ENCODE measurements around the gene GBX2. TPM values are rescaled to one million over a fixed set of nuclear protein-coding genes. Genes with fewer than 3 reads are reported as not detected.

Gene GBX2
- total and polyA plus RNA-seq, 2 of the 8 experiments (the other 6 are each of a cell fraction or from before 2014, with no cell fraction given), result 0.38 to 0.89 TPM

DNA sequence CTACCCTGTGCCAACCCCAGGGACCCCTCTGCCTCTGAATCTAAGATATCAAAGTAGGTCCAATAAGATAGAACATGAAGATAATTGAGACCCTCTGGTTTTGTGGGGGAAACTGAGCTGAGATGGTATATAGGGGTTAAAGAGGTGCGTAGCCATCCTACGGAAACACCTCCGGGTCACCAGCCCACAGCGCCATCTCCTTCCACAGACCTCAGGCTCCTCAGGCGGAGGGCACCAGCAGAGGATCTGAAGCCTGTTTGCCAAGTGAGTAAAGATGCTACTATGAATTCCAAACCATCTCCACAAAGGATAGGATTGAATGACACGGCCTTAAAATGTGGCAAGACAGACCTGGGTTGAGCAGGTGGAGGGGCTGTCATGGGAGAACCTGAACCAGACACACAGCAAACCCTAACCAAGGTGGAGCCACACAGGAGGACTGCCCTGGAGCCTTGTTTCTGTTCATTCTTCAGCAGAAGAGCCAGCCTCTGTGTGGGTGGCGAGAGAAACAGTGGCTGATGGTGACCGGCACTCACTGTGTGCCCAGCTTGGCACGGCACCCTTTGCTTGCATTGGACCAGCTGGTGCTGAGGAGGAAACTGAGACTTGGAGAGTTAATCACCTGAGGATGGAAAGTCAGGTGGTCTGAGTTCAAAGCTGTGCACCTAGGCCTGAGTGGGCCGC, 10.2 kb downstream of the GBX2 start (continued):
- no peak for TF ChIP-seq KDM1A (IDR thresholded peaks at IDR 0.05; ENCODE audit: borderline replicate concordance, low read length)
- TF ChIP-seq TEAD4 (IDR thresholded peaks at IDR 0.05; ENCODE audit: low read depth, low read length), result no peak
- TF ChIP-seq TAF1 (IDR thresholded peaks at IDR 0.05; ENCODE audit: low read depth, low read length), result no peak
- no peak; the same call in 1 of the 2 replicates for TF ChIP-seq SUZ12 (IDR thresholded peaks at IDR 0.05; ENCODE audit: low read length)
- TF ChIP-seq SIRT6 (IDR thresholded peaks at IDR 0.05; ENCODE audit: low read length), result no peak
- no peak for TF ChIP-seq NANOG (IDR thresholded peaks at IDR 0.05; ENCODE audit: insufficient read depth, low read depth, low read length, poor library complexity, severe bottlenecking)
- TF ChIP-seq, protein P1, sequence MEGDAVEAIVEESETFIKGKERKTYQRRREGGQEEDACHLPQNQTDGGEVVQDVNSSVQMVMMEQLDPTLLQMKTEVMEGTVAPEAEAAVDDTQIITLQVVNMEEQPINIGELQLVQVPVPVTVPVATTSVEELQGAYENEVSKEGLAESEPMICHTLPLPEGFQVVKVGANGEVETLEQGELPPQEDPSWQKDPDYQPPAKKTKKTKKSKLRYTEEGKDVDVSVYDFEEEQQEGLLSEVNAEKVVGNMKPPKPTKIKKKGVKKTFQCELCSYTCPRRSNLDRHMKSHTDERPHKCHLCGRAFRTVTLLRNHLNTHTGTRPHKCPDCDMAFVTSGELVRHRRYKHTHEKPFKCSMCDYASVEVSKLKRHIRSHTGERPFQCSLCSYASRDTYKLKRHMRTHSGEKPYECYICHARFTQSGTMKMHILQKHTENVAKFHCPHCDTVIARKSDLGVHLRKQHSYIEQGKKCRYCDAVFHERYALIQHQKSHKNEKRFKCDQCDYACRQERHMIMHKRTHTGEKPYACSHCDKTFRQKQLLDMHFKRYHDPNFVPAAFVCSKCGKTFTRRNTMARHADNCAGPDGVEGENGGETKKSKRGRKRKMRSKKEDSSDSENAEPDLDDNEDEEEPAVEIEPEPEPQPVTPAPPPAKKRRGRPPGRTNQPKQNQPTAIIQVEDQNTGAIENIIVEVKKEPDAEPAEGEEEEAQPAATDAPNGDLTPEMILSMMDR (IDR thresholded peaks at IDR 0.05; ENCODE audit: control extremely low read depth in 1 of 3, insufficient read depth in 1 of 3, low read depth in 1 of 3, low read length in 3 of 3), result no peak
- TF ChIP-seq POLR2AphosphoS5 (IDR thresholded peaks at IDR 0.05; ENCODE audit: low read depth, low read length), result no peak
- no peak for TF ChIP-seq SRF (IDR thresholded peaks at IDR 0.05; ENCODE audit: low read depth, low read length)
- TF ChIP-seq CHD2 (IDR thresholded peaks at IDR 0.05; ENCODE audit: low read length), result no peak

All from H1 (cell line).